GM18498 (cell line): ENCODE results near the gene RPS6KB2.

Experiments used
- ATAC-seq: cut with Tn5 transposase; IDR thresholded peaks from one replicate; pipeline ENCODE4 v1.9.1; 2021; ENCODE audit warnings: mild to moderate bottlenecking, moderate library complexity; ENCODE audit not compliant: unreplicated experiment

RPS6KB2 gene

DNA sequence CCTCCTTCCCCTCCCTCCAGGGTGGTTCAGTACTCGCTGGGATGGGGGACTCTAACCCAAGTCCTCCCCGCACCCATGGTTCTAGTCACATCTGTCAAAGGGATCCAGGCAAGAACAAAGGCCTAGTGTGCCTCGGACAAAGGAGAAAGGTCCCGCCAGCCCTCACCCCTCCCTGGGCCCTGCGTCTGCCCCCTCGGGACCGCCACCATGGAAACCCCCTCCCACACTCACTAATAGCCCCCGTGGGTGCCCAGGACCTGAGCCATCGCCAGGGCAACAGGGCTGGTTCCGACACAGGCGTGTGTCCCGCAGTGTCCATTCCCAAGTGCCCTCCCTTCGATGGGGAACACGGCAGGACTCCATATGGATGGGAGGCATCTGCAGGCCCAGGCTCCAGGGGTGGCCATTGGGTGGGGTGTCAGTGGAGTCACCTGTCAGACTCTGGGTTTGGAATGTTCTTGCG lies 17.9 kb upstream of the RPS6KB2 start:
- no peak for ATAC-seq

DNA sequence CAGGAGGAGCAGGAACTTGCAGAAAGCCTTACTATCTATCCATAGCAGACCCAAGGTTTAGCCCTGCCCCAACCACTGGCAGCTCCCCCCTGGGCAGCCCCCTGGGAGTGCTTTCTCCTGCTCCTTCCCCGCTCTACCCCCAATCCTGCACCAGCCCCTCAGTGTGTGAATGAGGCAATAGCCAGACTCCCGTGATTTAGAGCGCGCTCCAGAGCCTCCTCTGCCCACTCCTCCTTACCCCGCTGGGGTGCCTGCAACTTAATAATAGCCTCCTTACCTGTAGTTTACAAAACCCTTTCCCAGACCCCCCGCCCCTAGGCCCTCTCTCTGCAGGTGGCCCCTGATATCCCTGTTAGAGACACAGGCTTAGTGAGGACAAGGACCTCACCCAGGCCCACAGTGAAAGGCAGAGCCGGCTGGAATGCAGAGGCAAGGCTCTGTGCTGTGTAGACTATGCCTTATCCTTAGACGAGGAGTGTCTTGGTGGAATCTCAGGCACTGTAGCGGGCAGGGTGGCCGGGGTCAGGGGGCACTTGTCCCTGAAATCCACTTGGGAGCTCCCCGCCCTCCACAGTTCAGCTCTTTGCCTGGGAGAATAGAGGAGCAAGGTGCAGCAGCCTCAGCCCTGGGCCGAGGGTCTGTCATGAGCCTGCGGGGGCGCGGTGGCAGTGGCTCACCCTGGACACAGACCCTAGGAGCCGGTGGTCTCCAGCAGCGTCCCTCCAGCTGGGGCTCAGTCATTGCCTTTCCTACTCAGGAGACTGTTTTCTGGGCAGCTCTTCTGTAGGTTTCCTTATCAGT lies 17.1 kb upstream of the RPS6KB2 start:
- no peak for ATAC-seq

DNA sequence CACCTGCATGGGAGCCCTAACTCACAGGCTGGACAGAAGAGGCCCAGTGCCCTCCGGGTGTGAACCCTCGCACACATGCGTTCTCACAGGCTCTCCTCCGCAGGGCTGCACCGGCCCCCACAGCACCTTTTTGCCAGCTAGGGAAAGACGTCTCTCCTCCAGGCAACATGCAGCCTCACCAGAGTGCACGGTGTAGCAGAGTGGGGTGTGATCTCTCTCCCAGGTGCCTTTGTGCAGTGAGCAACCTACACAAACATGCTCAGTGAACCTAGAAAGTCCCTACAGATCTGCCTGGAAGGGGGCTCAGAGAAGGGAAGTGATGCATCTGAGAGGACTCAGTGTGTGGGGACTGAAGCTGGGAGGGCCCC lies 16.5 kb upstream of the RPS6KB2 start:
- ATAC-seq = no peak

GRCh38 chr11:67412495-67413179 lies 15.7 kb upstream of the RPS6KB2 start:
- ATAC-seq = no peak

- ATAC-seq = no peak
Observed at GRCh38 chr11:67413266-67413849, 14.9 kb upstream of the RPS6KB2 start.

DNA sequence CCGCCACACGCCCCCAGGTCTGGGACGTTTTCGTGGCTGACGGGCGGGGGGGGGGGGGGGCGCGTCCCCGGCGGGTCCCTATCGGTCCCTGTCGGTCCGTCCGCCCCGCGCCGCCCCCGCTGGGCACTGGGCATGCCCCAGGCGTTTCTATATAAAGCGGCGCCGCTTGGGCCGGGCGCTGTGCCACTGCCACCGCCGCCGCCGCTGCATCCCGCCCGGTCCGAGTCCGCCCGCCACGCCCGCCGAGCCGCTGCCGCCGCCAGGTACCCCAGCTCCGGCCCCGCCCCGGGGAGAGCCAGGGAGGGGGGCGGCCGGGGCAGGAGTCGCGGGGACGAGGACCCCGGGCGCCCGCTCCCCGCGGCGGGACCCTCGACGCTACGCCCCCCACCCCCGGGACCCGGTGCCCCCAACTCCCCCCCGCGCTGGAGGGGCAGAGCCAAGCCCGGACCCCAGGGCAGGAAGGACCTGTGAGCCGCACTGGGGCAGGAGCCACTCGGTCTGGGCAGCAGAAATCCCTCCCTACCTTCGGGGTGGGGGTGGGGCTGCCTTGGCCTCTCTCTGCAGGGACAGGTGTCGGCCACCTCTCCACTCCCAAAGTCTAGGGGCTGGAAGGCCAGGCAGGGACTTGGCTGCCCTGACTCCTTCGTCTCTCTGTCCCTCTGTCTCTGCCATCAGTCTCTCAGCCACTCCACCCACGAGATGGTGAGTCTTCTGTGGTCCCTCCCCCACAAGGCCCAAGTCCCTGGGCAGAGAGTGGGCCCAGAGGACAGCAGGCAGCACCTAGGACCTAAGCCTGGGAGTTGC lies 12.6 kb upstream of the RPS6KB2 start, which contains the start of gene CARNS1:
Gene CARNS1, plus strand, starts transcription at position 178 of the 804 bp plus-strand sequence. Its CDS starts 522 bp downstream, at position 700.
- ATAC-seq = no peak

GRCh38 chr11:67416416-67417335 lies 11.6 kb upstream of the RPS6KB2 start:
- ATAC-seq = no peak

GRCh38 chr11:67417425-67417824 lies 10.9 kb upstream of the RPS6KB2 start:
- no peak for ATAC-seq

DNA sequence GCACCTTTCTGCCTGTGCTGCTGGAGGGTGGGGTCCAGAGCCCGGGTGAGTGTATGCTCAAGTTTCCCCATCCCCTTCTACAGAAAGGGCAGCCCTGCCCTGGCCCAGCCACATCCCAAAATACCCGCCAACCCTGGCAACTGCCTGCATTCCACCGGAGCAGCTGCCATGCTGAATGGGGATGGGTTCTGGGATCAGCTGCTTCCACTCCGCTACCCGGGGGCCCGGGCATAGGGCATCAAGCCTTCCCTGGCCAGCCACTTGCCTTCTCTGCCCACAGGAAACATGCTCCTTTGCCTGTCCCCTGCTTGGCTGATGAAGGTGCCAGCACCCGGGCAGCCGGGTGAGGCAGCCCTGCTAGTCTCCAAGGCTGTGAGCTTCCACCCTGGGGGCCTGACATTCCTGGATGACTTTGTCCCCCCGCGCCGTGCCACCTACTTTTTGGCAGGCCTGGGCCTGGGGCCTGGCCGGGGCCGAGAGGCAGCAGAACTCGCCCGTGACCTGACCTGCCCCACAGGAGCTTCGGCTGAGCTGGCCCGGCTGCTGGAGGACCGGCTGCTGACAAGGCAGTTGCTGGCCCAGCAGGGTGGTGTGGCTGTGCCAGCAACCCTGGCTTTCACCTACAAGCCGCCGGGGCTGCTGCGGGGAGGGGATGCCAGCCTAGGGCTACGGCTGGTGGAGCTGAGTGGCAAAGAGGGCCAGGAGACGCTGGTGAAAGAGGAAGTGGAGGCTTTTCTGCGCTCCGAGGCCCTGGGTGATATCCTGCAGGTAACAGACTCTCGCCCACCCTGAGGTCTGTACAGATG lies 9.6 kb upstream of the RPS6KB2 start:
- no peak for ATAC-seq

DNA sequence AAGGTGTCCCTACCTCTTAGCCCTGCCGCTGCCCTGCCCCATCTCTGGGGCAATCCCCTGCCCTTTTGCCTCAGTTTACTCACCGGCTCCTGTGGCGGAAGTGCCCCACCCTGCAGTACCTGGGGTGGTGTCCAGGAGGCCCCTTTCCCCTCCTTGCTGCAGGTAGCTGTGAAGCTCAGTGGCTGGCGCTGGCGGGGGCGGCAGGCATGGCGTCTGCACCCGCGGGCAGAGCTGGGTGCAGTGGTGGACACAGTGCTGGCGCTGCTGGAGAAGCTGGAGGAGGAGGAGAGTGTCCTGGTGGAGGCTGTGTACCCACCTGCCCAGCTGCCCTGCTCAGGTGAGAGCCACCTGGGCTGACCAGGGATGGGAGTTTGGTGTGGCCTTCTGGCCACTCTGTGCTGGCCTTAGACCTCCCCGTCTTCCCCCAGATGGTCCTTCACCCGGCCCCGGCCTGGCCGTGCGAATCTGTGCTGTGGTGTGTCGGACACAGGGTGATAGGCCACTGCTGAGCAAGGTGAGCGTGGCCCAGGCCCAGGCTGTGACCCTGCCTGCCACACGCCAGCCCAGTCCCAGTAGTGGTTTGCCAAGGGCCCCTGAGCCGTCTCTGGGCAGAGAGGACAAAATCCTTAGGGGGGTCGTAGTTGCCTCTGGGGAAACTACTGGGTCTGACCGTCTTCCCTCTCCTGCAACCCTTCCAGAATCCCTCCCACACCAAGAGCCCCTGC lies 8.8 kb upstream of the RPS6KB2 start:
- no peak for ATAC-seq

DNA sequence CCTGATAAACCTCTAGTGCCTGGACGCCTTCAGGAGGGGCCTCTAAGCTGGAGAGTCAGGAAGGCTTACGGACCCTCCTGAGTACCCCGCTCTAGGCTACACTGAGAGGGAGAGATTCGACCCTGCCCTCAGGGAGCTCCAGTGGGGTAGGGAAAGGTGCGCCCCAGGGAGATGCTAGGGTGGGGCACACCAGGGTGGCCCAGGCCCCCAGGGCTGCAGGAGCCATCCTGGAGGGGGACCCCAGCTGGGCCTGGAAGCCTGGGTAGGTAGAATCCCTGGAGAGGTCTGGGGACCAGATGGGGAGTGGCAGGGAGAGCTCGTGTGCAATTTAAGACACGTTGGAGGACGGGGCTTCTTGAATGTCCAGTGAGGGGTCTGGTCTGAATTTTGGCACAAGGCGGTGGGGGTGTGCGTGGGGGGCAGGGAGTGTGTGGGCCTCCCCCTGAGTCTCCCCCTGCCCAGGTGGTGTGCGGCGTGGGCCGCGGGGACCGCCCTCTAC lies 8.1 kb upstream of the RPS6KB2 start:
- ATAC-seq = no peak

GRCh38 chr11:67420646-67421429 lies 7.5 kb upstream of the RPS6KB2 start:
- peak; percentile 83 for ATAC-seq

DNA sequence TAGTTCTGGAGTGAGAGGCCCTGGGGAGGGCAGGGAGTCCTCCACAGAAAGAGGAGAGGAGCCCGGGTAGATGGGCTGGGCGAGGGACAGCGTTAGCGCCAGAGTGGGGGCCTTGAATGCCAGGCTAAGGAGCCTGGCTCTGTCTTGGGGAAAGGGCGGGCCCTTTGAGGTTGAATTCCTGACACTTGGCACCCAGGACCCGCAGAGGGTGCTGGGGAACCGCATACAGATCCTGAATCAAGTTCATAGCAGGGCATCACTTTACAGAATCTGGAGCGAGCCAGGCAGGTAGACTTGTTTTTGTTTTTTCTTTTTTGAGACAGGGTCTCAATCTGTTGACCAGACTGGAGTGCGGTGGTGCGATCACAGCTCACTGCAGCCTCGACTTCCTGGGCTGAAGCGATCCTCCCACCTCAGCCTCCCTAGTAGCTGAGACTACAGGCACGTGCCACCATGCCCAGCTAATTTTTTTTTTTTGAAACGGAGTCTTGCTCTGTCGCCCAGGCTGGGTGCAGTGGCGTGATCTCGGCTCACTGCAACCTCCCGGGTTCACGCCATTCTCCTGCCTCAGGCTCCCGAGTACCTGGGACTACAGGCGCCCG lies 6.8 kb upstream of the RPS6KB2 start:
- no peak for ATAC-seq

DNA sequence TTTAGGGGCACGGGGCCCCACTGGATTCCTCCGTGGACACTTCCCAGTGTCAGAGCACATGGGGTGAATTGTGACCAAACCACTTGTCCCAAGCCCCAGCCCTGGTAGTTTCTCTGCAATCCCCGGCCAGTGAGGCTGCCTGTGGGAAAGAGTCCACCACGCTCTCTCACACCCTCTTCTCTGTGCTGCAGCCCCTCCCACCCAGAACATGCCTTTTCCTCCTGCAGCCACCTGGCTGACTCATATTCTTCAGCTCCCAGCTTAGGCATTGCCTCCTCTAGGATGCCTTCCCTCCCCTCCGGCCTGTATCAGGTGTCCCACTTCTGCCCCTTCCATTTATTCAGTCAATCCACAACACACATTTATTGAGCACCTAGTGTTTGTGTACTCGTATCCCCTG lies 5.4 kb upstream of the RPS6KB2 start:
- no peak for ATAC-seq

GRCh38 chr11:67423466-67423865 lies 4.8 kb upstream of the RPS6KB2 start:
- ATAC-seq = no peak

DNA sequence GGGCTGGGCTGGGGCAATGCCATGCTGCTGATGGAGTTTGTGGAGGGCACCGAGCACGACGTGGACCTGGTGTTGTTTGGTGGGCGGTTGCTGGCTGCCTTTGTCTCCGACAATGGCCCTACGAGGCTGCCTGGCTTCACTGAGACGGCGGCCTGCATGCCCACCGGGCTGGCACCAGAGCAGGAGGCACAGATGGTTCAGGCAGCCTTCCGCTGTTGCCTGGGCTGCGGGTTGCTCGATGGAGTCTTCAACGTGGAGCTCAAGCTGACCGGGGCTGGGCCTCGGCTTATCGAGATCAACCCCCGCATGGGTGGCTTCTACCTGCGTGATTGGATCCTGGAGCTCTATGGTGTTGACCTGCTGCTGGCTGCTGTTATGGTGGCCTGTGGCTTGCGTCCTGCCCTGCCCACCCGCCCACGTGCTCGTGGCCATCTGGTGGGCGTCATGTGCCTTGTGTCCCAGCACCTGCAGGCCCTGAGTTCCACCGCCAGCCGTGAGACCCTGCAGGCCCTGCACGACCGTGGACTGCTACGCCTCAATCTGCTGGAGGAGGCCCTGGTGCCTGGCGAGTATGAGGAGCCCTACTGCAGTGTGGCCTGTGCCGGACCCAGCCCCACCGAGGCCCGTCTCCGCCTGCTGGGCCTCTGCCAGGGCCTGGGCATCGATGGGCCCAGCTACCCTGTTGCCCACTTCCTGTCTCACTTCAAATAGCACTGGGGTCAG lies 4.2 kb upstream of the RPS6KB2 start:
- ATAC-seq = no peak
